Astrocyte (in vitro differentiated cells and primary cell): ENCODE results near the gene RITA1.

ENCODE experiments used
- EZH2 ChIP-seq: IDR thresholded peaks from 2 replicates; pipeline ENCODE4 v1.6.1; 2012; ENCODE audit warnings: mild to moderate bottlenecking, low read length, inconsistent platforms; ENCODE audit not compliant: insufficient read depth
- TF ChIP-seq, protein P1 (sequence below): IDR thresholded peaks from 2 replicates; pipeline ENCODE4 v1.5.1; 2011; ENCODE audit warnings: low read depth, mild to moderate bottlenecking, inconsistent platforms, low read length, moderate library complexity; ENCODE audit not compliant: insufficient read depth

DNA sequence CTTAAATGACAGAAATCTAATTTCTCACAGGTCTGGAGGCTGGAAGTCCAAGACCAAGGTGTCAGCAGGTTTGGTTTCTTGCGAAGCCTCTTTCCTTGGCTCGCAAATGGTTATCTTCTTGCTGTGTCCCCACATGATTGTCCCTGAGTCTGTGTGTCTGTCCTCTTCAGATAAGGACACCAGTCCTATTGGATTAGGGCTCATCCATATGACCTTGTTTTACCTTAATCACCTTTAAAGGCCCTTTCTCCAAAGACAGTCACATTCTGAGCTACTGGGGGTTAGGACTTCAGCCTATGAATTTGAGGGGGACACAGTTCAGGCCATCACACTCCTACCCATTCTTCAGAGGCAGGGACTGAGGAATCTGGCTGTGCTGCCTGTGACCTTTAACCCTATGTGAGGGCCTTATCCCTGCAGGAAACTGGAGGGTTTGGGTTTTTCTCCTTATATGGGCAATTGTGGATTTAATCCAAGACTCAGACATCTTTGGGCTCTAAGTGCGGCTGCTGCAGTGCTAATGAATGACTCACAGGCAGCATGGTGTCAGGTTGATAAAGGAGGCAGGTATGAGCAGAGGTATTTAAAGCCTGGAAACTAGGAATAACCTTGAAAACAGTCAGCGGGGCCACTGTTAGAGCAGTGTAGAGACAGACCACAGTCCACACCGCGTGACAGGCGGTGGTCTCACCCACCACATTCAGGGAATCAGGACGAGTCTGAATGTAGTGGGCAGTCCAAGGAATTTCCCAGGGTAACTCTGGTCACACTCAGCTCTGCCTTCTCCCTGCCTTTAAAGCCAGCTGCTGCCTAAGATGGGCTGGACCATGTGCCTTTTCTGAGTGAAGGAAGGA lies 45.9 kb downstream of the RITA1 start:
- TF ChIP-seq, protein P1, sequence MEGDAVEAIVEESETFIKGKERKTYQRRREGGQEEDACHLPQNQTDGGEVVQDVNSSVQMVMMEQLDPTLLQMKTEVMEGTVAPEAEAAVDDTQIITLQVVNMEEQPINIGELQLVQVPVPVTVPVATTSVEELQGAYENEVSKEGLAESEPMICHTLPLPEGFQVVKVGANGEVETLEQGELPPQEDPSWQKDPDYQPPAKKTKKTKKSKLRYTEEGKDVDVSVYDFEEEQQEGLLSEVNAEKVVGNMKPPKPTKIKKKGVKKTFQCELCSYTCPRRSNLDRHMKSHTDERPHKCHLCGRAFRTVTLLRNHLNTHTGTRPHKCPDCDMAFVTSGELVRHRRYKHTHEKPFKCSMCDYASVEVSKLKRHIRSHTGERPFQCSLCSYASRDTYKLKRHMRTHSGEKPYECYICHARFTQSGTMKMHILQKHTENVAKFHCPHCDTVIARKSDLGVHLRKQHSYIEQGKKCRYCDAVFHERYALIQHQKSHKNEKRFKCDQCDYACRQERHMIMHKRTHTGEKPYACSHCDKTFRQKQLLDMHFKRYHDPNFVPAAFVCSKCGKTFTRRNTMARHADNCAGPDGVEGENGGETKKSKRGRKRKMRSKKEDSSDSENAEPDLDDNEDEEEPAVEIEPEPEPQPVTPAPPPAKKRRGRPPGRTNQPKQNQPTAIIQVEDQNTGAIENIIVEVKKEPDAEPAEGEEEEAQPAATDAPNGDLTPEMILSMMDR: no peak
- no peak for TF ChIP-seq EZH2
